GM12878 (cell line): ENCODE data around the gene ZCCHC8. TPM values are rescaled to one million over a fixed set of nuclear protein-coding genes. Genes with fewer than 3 reads are reported as not detected.
A peak's percentile ranks its signal among the peaks of the same experiment; 100 is the strongest.

Experiments
- HDAC6 ChIP-seq: fragments of 200-600 bp; sonication (generic); IDR thresholded peaks from one replicate; pipeline ENCODE4 v1.8.0; 2017; ENCODE audit warnings: antibody characterized with exemption; ENCODE audit not compliant: unreplicated experiment
- HDGF ChIP-seq: fragments of 450-650 bp; IDR thresholded peaks from 2 replicates; pipeline ENCODE4 v1.6.1; 2016; ENCODE audit warnings: antibody characterized with exemption
- IRF5 ChIP-seq: fragments of 450-650 bp; IDR thresholded peaks from 2 replicates; pipeline ENCODE4 v1.6.1; 2017; ENCODE audit warnings: borderline replicate concordance
- NFIC ChIP-seq: IDR thresholded peaks from 2 replicates; pipeline ENCODE4 v1.6.1; 2012; ENCODE audit warnings: low read depth, mild to moderate bottlenecking, inconsistent platforms, low read length, moderate library complexity
- RBBP5 ChIP-seq: fragments of 200-600 bp; sonication (generic); conservative IDR thresholded peaks from 2 replicates; pipeline ENCODE4 v1.6.1; 2016
- SKIL ChIP-seq: fragments of 450-650 bp; IDR thresholded peaks from 2 replicates; pipeline ENCODE4 v1.6.1; 2017; ENCODE audit warnings: mild to moderate bottlenecking, low read depth, inconsistent platforms; ENCODE audit not compliant: poor library complexity, severe bottlenecking
- SMAD5 ChIP-seq: IDR thresholded peaks from 2 replicates; pipeline ENCODE4 v1.6.1; 2016; ENCODE audit warnings: antibody characterized with exemption, low read depth
- SPI1 ChIP-seq: IDR thresholded peaks from 2 replicates; pipeline ENCODE4 v1.6.1; 2011; ENCODE audit warnings: low read depth, mild to moderate bottlenecking, low read length, moderate library complexity, borderline replicate concordance; ENCODE audit not compliant: insufficient read depth
- polyA plus RNA-seq, 11 experiments: library from polyadenylated mRNA; depleted of rRNA in 4 of 11; unstranded in 6 of 11; stranded (reverse) in 5 of 11; fragments of >200 nt; fragmentation: Nextera tagmentation in 4 of 11; fragmentation: Illumina TruSeq in 1 of 11; extraction: Ambion mirVana in 4 of 11; extraction: Trizol in 1 of 11; gene quantifications; 1 replicate in 1 of 11; 2 replicates in 10 of 11; pipeline versions ENCODE4 v1.2.1 to v1.2.3, GENCODE V29; 2011 to 2016; ENCODE audit warnings: inconsistent platforms in 2 of 11, missing spikeins in 2 of 11, low read depth in 1 of 11
- total RNA-seq, 4 experiments: library from RNA; depleted of rRNA in 3 of 4; stranded (reverse); fragments of >200 nt in 3 of 4; fragmentation: Illumina TruSeq in 1 of 4; extraction: Trizol in 1 of 4; gene quantifications; 2 replicates each; pipeline versions ENCODE4 v1.2.1 to v1.2.3, GENCODE V29; 2013 to 2021
- TF ChIP-seq, protein P1 (sequence below): IDR thresholded peaks from 2 replicates; pipeline ENCODE4 v1.6.1; 2011; ENCODE audit warnings: low read depth, low read length, improper control_type of control experiment, borderline replicate concordance
- TF ChIP-seq, protein P2 (sequence below): fragments of 450-650 bp; formaldehyde crosslinking; IDR thresholded peaks from 2 replicates; pipeline ENCODE4 v1.4.0; 2020; ENCODE audit warnings: mild to moderate bottlenecking, moderate library complexity
- TF ChIP-seq, protein P3 (sequence below): IDR thresholded peaks from 2 replicates; pipeline ENCODE4 v1.6.1; 2012; ENCODE audit warnings: low read depth, low read length, improper control_type of control experiment

ZCCHC8 gene
- total and polyA plus RNA-seq, 10 of the 15 experiments (the other 5 are each of a cell fraction or from before 2014, with no cell fraction given), result 8.8 to 34.8 (median 21.7) TPM

DNA sequence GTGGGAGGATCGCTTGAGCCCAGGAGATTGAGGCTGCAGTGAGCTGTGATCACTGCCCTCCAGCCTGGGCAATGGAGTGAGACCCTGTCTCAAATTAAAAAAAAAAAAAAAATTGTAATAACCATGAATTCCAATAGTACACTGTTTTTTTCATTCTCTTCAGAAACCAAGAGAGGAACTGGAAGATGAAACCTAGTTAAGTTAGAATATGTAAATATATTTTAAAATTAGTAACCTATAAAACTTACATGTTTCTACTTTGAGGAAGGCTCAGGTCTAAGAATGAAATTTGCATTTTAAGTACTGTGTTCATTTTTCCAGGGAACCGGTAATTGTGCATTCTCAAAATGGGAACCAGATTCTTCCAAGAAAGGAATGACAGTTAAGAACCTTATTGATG is 45.1 kb upstream of the ZCCHC8 start (continued):
- TF ChIP-seq SKIL (no peak), SMAD5 (no peak), SPI1 (peak; percentile 52; the same call in 1 of the 2 replicates), IRF5 (no peak), RBBP5 (no peak), HDAC6 (no peak), HDGF (no peak), NFIC (0 out of 2 replicates have a peak, but pooled peaks have one; percentile 25)
- TF ChIP-seq, protein P1, sequence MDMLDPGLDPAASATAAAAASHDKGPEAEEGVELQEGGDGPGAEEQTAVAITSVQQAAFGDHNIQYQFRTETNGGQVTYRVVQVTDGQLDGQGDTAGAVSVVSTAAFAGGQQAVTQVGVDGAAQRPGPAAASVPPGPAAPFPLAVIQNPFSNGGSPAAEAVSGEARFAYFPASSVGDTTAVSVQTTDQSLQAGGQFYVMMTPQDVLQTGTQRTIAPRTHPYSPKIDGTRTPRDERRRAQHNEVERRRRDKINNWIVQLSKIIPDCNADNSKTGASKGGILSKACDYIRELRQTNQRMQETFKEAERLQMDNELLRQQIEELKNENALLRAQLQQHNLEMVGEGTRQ, result no peak
- TF ChIP-seq, protein P2, sequence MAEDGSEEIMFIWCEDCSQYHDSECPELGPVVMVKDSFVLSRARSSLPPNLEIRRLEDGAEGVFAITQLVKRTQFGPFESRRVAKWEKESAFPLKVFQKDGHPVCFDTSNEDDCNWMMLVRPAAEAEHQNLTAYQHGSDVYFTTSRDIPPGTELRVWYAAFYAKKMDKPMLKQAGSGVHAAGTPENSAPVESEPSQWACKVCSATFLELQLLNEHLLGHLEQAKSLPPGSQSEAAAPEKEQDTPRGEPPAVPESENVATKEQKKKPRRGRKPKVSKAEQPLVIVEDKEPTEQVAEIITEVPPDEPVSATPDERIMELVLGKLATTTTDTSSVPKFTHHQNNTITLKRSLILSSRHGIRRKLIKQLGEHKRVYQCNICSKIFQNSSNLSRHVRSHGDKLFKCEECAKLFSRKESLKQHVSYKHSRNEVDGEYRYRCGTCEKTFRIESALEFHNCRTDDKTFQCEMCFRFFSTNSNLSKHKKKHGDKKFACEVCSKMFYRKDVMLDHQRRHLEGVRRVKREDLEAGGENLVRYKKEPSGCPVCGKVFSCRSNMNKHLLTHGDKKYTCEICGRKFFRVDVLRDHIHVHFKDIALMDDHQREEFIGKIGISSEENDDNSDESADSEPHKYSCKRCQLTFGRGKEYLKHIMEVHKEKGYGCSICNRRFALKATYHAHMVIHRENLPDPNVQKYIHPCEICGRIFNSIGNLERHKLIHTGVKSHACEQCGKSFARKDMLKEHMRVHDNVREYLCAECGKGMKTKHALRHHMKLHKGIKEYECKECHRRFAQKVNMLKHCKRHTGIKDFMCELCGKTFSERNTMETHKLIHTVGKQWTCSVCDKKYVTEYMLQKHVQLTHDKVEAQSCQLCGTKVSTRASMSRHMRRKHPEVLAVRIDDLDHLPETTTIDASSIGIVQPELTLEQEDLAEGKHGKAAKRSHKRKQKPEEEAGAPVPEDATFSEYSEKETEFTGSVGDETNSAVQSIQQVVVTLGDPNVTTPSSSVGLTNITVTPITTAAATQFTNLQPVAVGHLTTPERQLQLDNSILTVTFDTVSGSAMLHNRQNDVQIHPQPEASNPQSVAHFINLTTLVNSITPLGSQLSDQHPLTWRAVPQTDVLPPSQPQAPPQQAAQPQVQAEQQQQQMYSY (CRISPR knock-in tag), result no peak
- TF ChIP-seq, protein P3, sequence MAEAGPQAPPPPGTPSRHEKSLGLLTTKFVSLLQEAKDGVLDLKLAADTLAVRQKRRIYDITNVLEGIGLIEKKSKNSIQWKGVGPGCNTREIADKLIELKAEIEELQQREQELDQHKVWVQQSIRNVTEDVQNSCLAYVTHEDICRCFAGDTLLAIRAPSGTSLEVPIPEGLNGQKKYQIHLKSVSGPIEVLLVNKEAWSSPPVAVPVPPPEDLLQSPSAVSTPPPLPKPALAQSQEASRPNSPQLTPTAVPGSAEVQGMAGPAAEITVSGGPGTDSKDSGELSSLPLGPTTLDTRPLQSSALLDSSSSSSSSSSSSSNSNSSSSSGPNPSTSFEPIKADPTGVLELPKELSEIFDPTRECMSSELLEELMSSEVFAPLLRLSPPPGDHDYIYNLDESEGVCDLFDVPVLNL, result no peak
